Measurements from ENCODE around the gene KDM3A. TPM values are rescaled to one million over a fixed set of nuclear protein-coding genes. Genes with fewer than 3 reads are reported as not detected.

The KDM3A gene
- total and polyA plus RNA-seq, 2 of the 8 experiments (the other 6 are each of a cell fraction or from before 2014, with no cell fraction given) = 15.8 to 29.2 TPM

- TF ChIP-seq MAFK (IDR thresholded peaks at IDR 0.05; ENCODE audit: low read depth, low read length) (no peak), CHD1 (IDR thresholded peaks at IDR 0.05; ENCODE audit: low read depth, low read length) (no peak), SP1 (IDR thresholded peaks at IDR 0.05; ENCODE audit: low read depth, low read length) (no peak), TBP (IDR thresholded peaks at IDR 0.05; ENCODE audit: low read depth, low read length) (no peak), HDAC6 (IDR thresholded peaks at IDR 0.05; ENCODE audit: low read depth, low read length) (no peak), KDM1A (IDR thresholded peaks at IDR 0.05; ENCODE audit: borderline replicate concordance, low read length) (no peak)
These were observed 29.7 kb downstream of the KDM3A start (continued) for GRCh38 chr2:86470890-86471289.
